ENCODE results near the gene HABP4. TPM values are rescaled to one million over a fixed set of nuclear protein-coding genes. Genes with fewer than 3 reads are reported as not detected.
A peak's percentile ranks its signal among the peaks of the same experiment; 100 is the strongest.
"Not testable (repeated sequence)": the region's sequence is repeated elsewhere in the genome, so short reads cannot be mapped to it uniquely, and the experiment has no call there.

HABP4 gene
- total RNA-seq, 1 donor = 14.1 TPM

DNA sequence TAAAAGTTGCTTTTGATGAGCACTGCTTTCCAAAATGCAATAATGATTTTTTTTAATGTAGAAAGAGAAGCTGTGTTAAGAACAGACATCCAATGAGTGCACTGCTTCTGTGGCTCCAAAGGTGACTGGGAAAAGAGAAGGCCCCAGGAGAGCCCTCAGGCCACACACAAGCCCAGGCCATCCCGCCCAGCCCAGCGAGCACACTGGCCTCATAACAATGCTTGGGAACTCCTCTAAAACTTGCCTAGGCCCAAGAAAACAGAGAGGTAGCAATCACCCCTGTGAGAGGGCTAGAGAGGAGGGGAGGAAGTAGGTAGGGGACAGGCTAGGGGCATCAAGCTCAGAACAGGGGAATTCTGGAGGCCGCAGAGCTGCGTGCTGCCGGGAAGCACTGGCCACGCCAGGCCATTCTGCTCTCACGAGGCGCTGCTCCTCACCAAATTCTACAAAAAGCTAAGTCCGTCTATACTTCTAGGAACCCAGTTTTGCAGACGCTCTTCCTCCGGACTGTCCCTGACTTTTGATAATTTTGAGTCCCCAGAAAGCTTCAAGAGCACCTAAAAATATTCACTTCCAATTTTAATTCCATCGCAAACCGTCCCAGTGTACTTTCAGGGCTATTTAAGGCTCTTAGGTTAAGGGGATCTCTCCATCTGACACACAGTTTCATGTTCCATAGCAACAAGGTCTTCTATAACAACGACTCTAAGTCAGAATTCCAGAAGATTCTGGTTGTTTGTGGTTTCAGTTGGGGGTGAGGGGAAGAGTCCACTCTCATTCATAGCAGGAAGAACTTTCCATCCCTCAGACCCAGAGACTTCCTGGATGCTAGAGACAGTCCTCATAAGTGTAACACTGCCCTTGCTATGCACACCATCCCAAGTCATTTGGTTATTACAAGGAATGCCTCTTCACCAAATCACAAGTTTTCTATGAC lies 51.0 kb downstream of the HABP4 start:
- no peak overlapping the region for H3K4me2 ChIP-seq (ENCODE audit: insufficient read depth, low read length)
- TF ChIP-seq, protein P1, sequence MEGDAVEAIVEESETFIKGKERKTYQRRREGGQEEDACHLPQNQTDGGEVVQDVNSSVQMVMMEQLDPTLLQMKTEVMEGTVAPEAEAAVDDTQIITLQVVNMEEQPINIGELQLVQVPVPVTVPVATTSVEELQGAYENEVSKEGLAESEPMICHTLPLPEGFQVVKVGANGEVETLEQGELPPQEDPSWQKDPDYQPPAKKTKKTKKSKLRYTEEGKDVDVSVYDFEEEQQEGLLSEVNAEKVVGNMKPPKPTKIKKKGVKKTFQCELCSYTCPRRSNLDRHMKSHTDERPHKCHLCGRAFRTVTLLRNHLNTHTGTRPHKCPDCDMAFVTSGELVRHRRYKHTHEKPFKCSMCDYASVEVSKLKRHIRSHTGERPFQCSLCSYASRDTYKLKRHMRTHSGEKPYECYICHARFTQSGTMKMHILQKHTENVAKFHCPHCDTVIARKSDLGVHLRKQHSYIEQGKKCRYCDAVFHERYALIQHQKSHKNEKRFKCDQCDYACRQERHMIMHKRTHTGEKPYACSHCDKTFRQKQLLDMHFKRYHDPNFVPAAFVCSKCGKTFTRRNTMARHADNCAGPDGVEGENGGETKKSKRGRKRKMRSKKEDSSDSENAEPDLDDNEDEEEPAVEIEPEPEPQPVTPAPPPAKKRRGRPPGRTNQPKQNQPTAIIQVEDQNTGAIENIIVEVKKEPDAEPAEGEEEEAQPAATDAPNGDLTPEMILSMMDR (IDR thresholded peaks at IDR 0.05; ENCODE audit: extremely low read depth, low read depth, low read length) = no peak
- peaks cover 23% of the 10 kb centered on the region for H3K4me1 ChIP-seq (ENCODE audit: insufficient read depth, low read length)
- no peaks in the 10 kb centered on the region for H3K79me2 ChIP-seq (ENCODE audit: insufficient read depth, low read length)
- H3K36me3 ChIP-seq (ENCODE audit: insufficient read depth, low read length) = no peaks in the 10 kb centered on the region
- H3K9me3 ChIP-seq (ENCODE audit: low read depth, low read length) = no peaks in the 10 kb centered on the region
- peak; percentile 89 for DNase-seq (ENCODE audit: insufficient read length, low spot score, missing footprints)
- no peaks in the 10 kb centered on the region for H4K20me1 ChIP-seq (ENCODE audit: insufficient read depth, low read length)
- H3K27ac ChIP-seq (ENCODE audit: low read depth, low read length) = peak overlapping the region; percentile 73
- H3K4me3 ChIP-seq (ENCODE audit: insufficient read depth, low read length) = no peak overlapping the region
- no peak overlapping the region for H2AFZ ChIP-seq (ENCODE audit: low read length)
- H3K27me3 ChIP-seq (ENCODE audit: insufficient read depth, low read length) = no peaks in the 10 kb centered on the region

DNA sequence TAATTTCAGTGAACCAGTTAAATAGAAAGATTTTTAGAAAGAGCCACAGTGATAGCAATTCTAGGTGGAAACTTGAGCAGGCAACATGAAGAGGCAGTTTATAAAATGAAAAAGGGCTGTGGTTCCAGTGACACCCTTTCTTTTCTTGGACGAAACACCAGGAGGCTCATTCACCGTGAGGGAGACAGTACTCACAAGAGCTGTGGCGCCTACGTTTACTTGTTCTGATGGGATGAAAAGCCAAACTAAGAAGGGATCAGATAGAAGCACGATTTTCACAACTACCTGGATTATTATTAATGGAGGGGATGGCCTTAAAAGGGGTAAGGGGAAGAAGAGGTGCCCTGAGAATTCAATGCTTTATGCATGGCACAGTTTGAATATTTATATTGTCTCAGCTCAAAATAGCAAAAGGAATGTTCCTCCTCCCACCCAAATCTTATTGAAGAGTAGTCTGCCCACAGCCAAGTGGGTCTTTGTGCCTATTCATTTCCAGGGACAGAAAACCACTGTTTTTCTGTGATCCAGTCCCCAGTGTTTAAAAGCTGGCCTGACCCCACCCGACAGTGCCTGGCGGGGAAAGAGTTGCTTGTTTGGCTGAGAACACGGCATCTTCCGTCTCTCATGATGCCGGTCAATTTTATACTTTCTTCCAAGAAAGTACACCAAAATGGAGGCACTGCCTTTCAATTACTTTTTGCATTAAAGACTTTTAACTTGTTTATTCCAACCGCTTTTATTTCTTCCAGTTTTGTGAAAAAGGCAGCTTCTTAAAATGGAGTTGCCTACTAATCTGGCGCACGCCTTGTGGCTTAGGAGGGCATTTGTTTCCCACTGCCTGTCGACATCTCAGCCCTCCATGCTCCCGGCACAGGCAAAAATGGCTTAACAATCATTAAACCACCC lies 51.9 kb downstream of the HABP4 start:
- H4K20me1 ChIP-seq (ENCODE audit: insufficient read depth, low read length) = no peaks in the 10 kb centered on the region
- H3K4me2 ChIP-seq (ENCODE audit: insufficient read depth, low read length) = peak overlapping the region; percentile 16
- H3K27me3 ChIP-seq (ENCODE audit: insufficient read depth, low read length) = no peaks in the 10 kb centered on the region
- peak overlapping the region; percentile 49 for H2AFZ ChIP-seq (ENCODE audit: low read length)
- H3K9me3 ChIP-seq (ENCODE audit: low read depth, low read length) = no peaks in the 10 kb centered on the region
- H3K4me3 ChIP-seq (ENCODE audit: insufficient read depth, low read length) = no peak overlapping the region
- no peaks in the 10 kb centered on the region for H3K36me3 ChIP-seq (ENCODE audit: insufficient read depth, low read length)
- H3K4me1 ChIP-seq (ENCODE audit: insufficient read depth, low read length) = peaks cover 23% of the 10 kb centered on the region
- DNase-seq (ENCODE audit: insufficient read length, low spot score, missing footprints) = no peak
- H3K27ac ChIP-seq (ENCODE audit: low read depth, low read length) = peak overlapping the region; percentile 73
- H3K79me2 ChIP-seq (ENCODE audit: insufficient read depth, low read length) = no peaks in the 10 kb centered on the region
- TF ChIP-seq, protein P1 (IDR thresholded peaks at IDR 0.05; ENCODE audit: extremely low read depth, low read depth, low read length) = no peak

DNA sequence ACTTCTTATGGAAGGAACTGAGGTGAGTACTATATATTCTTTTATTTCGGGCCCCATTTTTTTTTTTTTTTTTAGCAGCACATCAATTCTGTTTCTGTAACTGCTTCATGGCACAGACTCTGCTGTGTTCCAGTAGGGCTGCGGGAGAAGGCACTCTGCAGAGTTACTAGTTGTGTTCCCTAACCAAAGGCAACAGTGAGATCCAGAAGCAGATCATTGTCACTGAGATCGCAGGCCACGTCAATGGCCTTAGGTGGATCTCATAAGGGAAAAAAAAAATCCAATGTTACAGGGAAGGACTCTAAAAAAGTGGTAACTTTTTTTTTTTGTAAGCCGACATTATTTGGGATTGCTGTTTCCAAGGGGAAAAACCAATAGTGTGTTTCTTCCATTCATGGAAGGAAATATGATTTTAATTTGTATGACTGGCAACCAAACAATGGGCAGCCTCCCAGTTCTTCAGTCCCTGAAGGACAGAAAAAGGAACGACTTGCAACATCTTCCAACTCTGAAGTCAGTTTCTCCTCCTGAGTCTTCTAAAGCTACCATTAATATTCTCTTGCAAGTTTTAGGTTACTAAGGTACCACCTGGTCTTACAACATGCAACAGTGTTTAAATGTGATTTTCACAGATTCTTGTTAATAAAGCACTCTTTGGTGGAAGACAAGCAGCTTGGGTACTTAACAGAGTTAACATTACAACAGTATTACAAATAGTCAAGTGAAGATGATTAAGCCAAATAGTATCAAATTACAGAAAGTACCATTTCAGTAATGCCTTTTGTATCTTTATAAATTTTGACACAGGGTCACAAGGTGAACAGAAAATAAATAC lies 52.8 kb downstream of the HABP4 start:
- H3K4me3 ChIP-seq (ENCODE audit: insufficient read depth, low read length) = no peak overlapping the region
- H2AFZ ChIP-seq (ENCODE audit: low read length) = no peak overlapping the region
- peak overlapping the region; percentile 73 for H3K27ac ChIP-seq (ENCODE audit: low read depth, low read length)
- H3K27me3 ChIP-seq (ENCODE audit: insufficient read depth, low read length) = no peaks in the 10 kb centered on the region
- H4K20me1 ChIP-seq (ENCODE audit: insufficient read depth, low read length) = no peaks in the 10 kb centered on the region
- H3K79me2 ChIP-seq (ENCODE audit: insufficient read depth, low read length) = no peaks in the 10 kb centered on the region
- DNase-seq (ENCODE audit: insufficient read length, low spot score, missing footprints) = no peak
- TF ChIP-seq, protein P1 (IDR thresholded peaks at IDR 0.05; ENCODE audit: extremely low read depth, low read depth, low read length) = no peak
- peaks cover 23% of the 10 kb centered on the region for H3K4me1 ChIP-seq (ENCODE audit: insufficient read depth, low read length)
- no peaks in the 10 kb centered on the region for H3K9me3 ChIP-seq (ENCODE audit: low read depth, low read length)
- no peak overlapping the region for H3K4me2 ChIP-seq (ENCODE audit: insufficient read depth, low read length)
- no peaks in the 10 kb centered on the region for H3K36me3 ChIP-seq (ENCODE audit: insufficient read depth, low read length)

DNA sequence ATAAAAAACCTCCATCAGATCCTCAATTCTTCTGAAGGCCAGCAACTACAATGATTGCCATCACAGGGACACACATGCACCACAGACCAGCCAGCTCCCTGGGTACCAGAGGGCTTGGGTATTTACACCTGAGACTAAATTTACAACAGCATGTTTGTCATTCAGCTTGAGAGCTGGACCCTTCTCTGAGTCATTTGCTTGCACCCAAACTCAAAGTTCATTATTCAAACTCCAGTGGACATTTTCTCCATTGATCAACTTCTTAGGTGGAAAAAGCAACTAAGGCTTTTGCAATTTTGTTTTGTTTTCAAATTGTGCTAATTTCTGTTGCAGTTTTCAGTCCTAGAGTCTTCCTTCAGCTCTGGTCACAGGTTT lies 53.4 kb downstream of the HABP4 start:
- H3K4me2 ChIP-seq (ENCODE audit: insufficient read depth, low read length); H3K36me3 ChIP-seq (ENCODE audit: insufficient read depth, low read length); H3K27ac ChIP-seq (ENCODE audit: low read depth, low read length): not testable (repeated sequence)

More for the DNA sequence above, 53.4 kb downstream of the HABP4 start:
- not testable (repeated sequence) for DNase-seq (ENCODE audit: insufficient read length, low spot score, missing footprints); H2AFZ ChIP-seq (ENCODE audit: low read length); H4K20me1 ChIP-seq (ENCODE audit: insufficient read depth, low read length); H3K4me3 ChIP-seq (ENCODE audit: insufficient read depth, low read length); H3K9me3 ChIP-seq (ENCODE audit: low read depth, low read length); H3K27me3 ChIP-seq (ENCODE audit: insufficient read depth, low read length); H3K79me2 ChIP-seq (ENCODE audit: insufficient read depth, low read length)
- peaks cover 23% of the 10 kb centered on the region for H3K4me1 ChIP-seq (ENCODE audit: insufficient read depth, low read length)
